GM21576 (cell line): ENCODE data around the gene CHDH.

ENCODE experiments used
- ATAC-seq: cut with Tn5 transposase; IDR thresholded peaks from one replicate; pipeline ENCODE4 v1.9.1; 2021; ENCODE audit warnings: mild to moderate bottlenecking, moderate library complexity; ENCODE audit not compliant: unreplicated experiment

CHDH gene

GRCh38 chr3:53846134-53846850 is at the start of gene CHDH, which contains the start of gene IL17RB:
Gene CHDH, minus strand, starts transcription at chr3:53846419. Its CDS starts 22,411 bp downstream, at chr3:53824008.
Gene IL17RB, plus strand, starts transcription at chr3:53846568. Its CDS starts 21 bp downstream, at chr3:53846589.
- peak; percentile 39 for ATAC-seq

GRCh38 chr3:53892286-53892637 is 46.0 kb upstream of the CHDH start:
- no peak for ATAC-seq

GRCh38 chr3:53891497-53892285 is 45.5 kb upstream of the CHDH start, which contains the start of gene SELENOK:
Gene SELENOK, minus strand, starts transcription at chr3:53891859.
- peak; percentile 96 for ATAC-seq

- no peak for ATAC-seq
Measured at GRCh38 chr3:53890726-53891475, 44.7 kb upstream of the CHDH start.

GRCh38 chr3:53888232-53888631 is 42.0 kb upstream of the CHDH start:
- ATAC-seq: no peak

GRCh38 chr3:53887446-53887845 is 41.2 kb upstream of the CHDH start:
- ATAC-seq: no peak

- ATAC-seq: no peak
Measured at GRCh38 chr3:53885239-53885638, 39.0 kb upstream of the CHDH start.

GRCh38 chr3:53884623-53885022 is 38.4 kb upstream of the CHDH start:
- no peak for ATAC-seq

GRCh38 chr3:53883008-53883407 is 36.8 kb upstream of the CHDH start:
- ATAC-seq: no peak

GRCh38 chr3:53881691-53882593 is 35.7 kb upstream of the CHDH start, which contains the start of gene ACTR8:
Gene ACTR8, minus strand, starts transcription at chr3:53882152. Its CDS starts 51 bp downstream, at chr3:53882101.
- ATAC-seq: peak; percentile 77

GRCh38 chr3:53880396-53881345 is 34.5 kb upstream of the CHDH start:
- ATAC-seq: no peak

- ATAC-seq: no peak
Measured at GRCh38 chr3:53865732-53866499, 19.7 kb upstream of the CHDH start.

- no peak for ATAC-seq
Measured at GRCh38 chr3:53863145-53863544, 16.9 kb upstream of the CHDH start.

- no peak for ATAC-seq
Measured at GRCh38 chr3:53862241-53862640, 16.0 kb upstream of the CHDH start.

GRCh38 chr3:53860196-53860595 is 14.0 kb upstream of the CHDH start:
- ATAC-seq: no peak

- no peak for ATAC-seq
Measured at GRCh38 chr3:53859178-53859577, 13.0 kb upstream of the CHDH start.

- no peak for ATAC-seq
Measured at GRCh38 chr3:53858096-53858741, 12.0 kb upstream of the CHDH start.

- no peak for ATAC-seq
Measured at GRCh38 chr3:53856964-53857363, 10.7 kb upstream of the CHDH start.
